GM21786 (cell line): ENCODE measurements around the gene CHRD.
A peak's percentile ranks its signal among the peaks of the same experiment; 100 is the strongest.
"Not testable (repeated sequence)": the region's sequence is repeated elsewhere in the genome, so short reads cannot be mapped to it uniquely, and the experiment has no call there.

ENCODE experiments used
- ATAC-seq: cut with Tn5 transposase; IDR thresholded peaks from one replicate; pipeline ENCODE4 v1.9.1; 2021; ENCODE audit not compliant: unreplicated experiment

CHRD gene

DNA sequence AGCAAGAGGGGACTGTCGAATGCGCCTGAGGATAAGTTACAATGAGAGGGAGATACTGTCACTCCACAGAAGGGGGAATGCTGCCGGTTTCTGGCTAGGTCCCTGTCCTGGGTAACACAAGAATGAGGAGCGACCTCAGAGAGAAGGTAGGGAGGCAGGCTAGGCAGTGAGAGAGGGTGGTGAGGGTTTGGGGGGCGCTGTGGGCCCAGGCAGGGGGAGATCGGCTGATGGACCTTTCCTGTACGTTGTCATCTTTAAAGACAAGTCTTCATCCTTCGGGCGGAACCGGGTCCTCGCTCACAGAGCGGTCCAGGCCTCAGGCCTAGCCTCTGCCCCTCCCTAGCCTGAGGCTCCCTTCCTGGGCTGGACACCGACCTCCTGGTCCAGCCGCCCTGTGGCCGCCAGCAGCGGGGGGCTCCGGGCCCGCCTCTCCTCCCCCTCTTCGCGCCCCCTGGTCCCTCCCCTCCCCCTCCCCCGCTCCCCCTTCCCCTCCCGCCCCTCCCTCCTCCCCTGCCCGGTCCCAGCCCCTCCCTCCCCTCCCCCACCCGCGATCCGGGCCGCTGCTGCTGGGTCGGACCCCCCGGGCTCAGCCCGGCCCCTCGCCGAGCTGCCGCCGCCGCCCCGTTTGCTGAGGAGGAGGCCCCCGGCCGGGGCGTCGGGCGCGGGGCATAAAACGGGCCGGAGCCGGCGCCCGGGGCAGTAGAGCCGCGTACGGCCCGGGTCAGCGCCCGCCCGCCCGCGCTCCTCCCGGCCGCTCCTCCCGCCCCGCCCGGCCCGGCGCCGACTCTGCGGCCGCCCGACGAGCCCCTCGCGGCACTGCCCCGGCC, at the start of gene CHRD:
CHRD (plus strand) TSS at position 697 of the 827 bp plus-strand sequence. CDS start 265 bp downstream, outside the sequence.
- ATAC-seq = no peak

DNA sequence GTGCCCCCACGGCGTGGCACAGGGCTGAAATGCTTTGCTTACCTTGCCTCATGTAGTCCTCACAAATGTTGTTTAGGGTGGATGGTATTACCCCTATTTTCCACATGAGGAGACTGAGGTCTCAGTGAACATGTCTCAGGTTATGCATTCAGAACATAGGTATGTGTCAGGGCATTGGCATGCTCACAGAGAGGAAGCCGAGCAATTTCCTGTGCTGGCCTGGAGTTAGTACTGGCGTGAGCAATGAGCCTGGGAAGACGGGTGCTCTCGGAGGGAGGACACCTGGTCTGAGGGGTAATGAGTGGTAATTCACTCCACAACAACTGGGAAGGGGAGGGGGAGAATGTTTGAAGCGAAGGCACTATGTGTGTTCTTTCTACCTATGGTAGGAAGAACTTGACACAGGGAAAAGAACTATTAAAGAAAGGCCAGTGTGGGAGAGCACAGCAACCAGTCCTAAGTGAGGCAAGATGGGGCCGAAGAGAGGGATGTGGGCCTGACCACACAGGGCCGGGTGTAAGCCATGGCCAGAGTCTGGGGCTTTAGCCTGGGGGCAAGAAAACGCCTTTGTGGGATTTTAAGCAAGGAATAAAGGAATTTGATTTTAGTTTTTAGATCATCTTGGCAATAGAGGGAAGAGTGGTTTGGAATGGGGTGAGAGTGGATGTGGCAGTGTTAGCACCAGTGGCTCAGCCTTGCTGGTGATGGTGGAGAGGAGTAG, 47.3 kb upstream of the CHRD start:
- ATAC-seq = no peak

DNA sequence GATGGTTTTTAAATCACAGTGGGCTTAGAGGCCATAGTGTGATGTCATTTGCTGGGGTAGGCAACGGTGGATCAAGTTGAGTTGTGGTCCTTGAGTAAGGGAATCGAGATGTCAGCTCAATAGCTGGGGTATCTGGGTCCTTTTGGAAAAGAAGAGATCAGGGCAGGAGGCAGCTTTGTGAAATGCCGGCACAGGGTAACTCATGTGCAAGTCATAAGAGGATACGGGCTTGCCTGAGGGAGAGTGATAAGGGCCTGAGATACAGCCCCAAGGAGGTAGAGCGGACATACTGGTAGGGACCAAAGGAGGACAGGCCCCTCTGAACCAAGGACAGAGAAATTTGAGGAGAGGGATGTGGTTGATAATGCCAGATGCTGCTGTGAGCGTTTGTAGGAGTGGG, 46.7 kb upstream of the CHRD start:
- no peak for ATAC-seq

DNA sequence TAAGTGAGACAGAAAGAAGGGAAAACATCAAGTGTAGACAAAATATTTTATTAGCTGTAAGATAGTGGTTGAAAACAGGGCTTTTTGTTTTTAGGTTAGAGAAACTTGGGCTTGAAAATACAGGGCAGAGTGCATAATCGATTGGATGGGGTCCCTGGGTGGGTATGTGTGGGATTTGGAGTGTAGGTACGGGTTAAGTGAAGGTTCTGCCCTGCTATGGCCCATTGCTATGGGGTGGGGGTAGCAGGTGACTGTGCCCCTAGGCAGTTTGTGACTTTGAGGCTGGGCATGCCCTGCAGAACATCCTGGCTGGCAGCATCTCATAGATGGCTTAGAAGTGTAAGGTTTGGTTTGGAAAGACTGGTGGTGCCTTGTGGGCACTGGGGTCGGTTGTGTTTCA, 46.2 kb upstream of the CHRD start:
- no peak for ATAC-seq

DNA sequence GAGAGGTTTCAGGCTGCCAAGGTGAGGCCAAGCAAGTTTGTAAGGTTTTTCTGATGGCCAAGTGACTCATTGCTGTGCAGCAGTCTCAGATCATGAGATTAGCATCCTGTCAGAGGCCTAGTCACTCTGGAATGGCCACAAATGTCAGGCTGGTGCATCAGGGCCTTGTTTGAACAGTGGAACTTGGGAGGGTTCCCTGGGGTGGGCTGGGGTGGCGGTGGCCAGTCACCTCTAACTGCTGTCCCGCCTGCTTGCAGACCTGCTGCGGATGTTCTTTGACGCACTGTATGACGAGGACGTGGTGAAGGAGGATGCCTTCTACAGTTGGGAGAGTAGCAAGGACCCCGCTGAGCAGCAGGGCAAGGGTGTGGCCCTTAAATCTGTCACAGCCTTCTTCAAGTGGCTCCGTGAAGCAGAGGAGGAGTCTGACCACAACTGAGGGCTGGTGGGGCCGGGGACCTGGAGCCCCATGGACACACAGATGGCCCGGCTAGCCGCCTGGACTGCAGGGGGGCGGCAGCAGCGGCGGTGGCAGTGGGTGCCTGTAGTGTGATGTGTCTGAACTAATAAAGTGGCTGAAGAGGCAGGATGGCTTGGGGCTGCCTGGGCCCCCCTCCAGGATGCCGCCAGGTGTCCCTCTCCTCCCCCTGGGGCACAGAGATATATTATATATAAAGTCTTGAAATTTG, 45.2 kb upstream of the CHRD start:
- ATAC-seq = no peak

DNA sequence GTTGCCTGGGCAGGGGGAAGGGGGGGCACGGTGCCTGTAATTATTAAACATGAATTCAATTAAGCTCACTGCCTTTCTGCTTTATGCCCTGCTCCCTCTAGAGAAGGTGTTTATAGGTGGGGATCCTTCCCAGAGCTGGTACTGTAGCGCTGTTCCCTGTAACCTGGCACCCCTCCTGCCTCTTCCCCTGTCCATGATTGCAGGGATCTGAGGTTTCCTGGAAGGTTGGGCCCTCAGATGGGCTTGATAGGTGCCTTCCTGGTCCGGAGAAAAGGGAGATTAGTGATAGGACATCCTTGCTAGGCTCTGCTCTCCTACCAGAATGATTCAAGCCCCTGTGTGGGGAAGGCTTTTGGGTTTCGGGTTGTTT, 44.6 kb upstream of the CHRD start:
- no peak for ATAC-seq

DNA sequence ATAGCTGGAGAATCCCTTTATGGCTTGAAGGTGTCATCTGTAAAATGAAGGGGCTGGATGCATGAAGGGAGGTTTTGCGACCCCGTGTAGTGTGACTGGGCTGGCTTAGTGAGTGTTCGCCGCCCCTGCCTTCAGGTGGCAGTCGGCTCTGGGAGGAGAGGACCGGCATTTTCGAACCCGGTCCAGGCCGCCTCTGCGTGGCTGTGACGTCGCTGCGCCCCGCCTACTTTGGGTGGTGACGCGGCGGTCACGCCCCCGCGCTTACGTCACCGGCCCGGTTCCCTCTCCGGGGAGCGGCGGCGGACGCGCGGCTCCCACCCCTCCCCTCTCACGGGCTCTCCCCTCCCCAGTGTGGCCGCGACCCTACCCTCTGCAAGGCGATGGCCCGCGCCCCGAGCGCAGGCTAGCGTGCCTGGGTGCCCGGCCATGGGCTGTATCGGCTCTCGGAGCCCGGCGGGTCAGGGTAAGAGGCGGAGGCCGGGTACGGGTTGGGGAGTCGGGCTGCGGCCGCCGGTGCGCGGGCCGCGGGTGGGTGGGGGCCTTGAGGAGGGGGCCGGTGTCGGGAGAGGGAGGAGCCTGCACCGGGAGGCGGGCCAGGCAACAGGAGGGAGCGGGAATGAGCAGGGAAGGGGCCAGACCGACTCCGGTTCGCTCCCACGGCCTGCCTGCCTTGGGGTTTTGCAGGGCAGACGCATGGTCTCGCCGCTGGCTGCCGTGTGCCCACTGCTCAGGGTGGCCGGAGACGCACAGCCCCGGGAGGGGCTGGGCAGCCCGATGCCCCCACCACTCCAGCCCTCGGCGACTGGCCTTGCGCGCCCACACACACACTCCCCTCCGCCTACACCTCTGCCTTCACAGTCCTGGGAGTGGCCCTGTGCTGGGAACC, 44.0 kb upstream of the CHRD start:
- peak; percentile 76 for ATAC-seq

DNA sequence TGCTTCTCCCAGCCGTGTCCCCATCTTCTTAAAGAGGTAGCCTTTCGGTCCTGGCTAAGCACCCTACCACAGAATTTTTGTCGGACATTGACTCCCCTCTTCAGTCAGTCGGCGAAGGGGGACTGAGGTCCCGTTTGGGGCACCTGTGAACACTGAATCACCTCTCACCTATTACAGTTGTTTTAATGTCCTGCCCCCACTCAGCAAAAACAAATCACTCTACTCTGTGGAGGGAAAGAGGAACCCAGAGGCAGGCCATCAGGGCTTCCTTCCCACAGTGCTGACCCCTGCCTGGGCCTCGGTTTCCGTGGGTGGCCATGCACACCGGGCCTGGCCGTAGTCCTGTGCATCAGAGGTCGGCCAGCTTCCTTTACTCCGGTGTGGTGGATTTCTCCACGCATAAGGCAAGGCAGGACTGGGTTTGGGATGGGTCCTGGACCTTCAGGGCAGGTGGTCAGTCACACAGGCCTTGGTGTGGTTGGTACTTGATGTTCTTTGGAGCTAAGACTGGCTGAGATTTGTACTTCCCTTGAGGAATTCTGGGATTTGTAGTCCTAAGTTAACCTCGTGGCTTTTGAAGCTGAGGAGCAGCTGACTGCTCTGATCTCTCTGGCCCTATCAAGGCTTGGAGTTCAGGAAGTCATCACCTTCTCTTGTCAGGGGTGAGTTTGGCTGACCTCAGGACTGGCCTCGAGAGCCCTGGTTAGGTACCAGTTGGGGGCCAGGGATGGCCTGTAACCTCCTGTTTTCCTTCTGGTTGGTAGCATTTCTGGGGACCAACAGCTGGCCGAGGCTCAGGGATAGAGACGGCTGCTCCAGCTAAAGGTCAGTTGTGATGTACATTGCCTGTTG, 43.1 kb upstream of the CHRD start:
- ATAC-seq = no peak

DNA sequence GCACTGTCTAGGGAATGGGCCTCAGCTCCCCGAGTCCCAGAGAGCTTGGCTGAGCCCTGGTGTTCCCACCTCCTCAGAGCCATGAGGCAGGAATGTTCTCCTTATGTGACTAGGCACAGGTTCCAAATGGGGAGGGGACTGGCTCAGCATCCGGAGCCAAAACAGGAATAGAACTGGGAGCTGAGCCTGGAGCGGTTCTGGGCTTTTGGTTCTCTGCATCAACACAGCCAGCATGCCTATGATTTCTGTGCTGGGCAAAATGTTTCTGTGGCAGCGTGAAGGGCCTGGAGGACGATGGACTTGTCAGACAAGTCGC, 42.5 kb upstream of the CHRD start, which contains the start of gene FAM131A:
FAM131A (plus strand) TSS at position 202 of the 316 bp plus-strand sequence; CDS start at position 233, 31 bp downstream.
- ATAC-seq = no peak

DNA sequence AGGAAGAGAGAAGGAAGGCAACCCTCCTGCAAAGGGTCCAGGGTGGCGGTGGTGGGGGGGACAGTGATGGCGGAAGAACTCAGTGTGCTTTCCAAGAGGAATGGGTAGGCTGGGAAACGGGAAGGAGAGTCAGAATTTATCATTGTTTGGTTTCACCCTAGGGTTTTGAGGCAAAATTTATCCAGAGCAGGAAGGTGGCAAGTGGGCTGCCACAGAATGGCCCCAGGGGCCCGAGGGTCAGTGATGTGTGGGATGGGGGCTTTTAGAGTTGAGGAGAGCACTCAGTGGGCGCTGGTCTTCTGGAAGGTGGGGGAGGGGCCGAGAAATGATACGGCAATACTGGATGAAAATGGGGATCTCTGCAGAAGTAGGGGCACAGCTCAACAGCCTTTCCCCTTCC, 41.9 kb upstream of the CHRD start:
- ATAC-seq = no peak

DNA sequence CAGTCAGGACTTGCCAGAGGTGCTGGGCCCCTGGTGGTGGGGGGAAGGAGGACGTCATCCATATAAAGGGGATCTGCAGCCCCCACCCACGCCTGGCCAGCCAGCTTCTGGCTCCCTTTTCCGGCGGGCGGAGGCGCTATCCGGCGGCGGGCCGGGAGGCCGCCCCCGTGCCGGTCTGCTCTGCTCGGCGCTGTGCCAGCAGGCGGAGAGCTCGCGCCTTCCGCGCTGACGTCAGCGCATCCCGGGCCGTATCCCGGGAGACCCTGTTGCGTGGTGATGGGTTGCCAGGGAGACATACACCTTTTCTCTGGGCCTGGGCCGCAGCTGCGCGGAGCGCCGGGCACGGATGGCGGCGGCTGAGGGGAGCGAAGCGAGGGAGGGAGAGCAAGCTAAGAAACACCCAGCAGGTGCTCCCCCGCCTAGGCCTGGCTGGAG, 41.3 kb upstream of the CHRD start:
- no peak for ATAC-seq

DNA sequence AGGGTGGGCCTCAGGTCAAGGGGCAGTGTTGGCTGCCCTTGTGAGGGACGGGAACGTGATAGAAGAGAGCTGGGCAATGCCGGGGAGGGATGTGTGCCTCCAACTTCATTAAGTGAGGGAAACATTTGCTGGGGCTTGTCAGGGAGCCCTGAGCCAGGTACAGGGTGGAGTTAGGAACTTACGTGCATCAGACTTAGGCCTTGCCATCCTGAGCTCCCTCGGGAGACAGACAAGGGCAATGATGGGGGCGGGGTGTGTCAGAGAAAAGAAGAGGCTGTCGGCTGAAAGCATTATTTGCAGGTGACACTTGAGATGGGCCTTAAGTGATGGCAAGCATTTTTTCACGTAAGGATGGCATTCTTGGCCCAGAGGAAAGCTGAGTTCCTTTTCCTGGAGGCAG, 40.9 kb upstream of the CHRD start:
- no peak for ATAC-seq

DNA sequence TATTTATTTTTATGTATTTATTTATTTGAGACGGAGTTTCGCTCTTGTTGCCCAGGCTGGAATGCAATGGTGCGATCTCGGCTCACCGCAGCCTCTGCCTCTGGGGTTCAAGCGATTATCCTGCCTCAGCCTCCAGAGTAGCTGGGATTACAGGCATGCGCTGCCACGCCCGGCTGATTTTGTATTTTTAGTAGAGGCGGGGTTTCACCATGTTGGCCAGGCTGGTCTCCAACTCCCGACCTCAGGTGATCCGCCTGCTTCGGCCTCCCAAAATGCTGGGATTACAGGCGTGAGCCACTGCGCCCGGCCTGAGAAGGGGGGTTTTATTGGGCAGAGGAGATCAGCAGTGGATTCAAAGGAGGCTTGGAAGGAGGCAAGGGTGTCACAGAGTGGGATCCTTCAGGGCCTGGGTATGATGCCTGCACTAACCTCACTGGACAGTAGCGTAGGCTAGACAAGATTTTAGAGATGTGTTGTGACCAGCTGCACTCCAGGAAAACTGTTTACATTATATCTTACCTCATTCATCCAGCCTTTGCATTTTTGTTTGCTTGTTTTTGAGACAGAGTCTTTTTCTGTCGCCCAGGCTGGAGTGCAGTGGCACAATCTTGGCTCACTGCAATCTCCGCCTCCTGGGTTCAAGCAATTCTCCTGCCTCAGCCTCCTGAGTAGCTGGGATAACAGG, 40.3 kb upstream of the CHRD start:
- ATAC-seq = not testable (repeated sequence)

DNA sequence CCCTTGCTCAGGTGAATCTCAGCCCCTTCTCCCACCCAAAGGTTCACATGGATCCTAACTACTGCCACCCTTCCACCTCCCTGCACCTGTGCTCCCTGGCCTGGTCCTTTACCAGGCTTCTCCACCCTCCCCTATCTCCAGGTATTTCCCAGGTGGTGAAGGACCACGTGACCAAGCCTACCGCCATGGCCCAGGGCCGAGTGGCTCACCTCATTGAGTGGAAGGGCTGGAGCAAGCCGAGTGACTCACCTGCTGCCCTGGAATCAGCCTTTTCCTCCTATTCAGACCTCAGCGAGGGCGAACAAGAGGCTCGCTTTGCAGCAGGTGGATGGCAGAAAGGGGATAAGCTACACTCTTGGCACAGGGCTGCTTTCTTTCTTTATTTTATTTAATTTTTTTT, 37.9 kb upstream of the CHRD start:
- no peak for ATAC-seq

DNA sequence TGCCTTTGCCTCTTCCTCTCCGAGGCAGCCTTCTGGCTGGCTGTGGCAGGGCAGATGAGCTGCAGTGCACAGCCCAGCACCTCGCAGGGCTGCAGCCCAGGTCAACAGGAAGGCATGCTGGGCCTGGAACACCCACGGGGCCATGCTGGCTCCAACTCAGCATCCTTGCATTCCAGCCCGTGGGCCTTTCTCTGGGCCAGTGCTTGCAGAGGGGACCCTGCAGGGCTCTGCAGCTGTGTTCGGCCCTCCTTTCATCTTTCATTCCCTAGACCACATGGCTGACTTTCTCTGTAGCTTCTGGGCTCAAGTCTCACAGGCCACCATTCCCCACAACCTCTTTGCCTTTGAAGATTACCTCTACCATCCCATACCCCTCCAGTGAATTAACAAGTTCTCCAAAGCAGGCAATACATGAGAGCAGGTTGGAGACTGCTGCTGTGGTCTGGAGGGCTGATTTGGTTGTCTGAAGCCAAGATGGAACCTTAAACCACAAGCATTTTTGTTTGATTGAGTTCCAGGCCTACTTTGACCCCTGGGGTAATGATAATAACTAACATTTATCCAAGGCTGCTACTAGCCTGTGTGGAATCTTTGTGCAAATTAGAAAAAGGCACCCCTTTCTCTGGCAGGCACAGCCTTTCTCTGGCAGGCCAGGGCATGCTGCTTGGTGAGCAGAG, 36.5 kb upstream of the CHRD start:
- ATAC-seq = no peak

DNA sequence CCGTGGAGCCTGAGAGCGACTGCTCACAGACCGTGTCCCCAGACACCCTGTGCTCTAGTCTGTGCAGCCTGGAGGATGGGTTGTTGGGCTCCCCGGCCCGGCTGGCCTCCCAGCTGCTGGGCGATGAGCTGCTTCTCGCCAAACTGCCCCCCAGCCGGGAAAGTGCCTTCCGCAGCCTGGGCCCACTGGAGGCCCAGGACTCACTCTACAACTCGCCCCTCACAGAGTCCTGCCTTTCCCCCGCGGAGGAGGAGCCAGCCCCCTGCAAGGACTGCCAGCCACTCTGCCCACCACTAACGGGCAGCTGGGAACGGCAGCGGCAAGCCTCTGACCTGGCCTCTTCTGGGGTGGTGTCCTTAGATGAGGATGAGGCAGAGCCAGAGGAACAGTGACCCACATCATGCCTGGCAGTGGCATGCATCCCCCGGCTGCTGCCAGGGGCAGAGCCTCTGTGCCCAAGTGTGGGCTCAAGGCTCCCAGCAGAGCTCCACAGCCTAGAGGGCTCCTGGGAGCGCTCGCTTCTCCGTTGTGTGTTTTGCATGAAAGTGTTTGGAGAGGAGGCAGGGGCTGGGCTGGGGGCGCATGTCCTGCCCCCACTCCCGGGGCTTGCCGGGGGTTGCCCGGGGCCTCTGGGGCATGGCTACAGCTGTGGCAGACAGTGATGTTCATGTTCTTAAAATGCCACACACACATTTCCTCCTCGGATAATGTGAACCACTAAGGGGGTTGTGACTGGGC, 35.1 kb upstream of the CHRD start:
- no peak for ATAC-seq

DNA sequence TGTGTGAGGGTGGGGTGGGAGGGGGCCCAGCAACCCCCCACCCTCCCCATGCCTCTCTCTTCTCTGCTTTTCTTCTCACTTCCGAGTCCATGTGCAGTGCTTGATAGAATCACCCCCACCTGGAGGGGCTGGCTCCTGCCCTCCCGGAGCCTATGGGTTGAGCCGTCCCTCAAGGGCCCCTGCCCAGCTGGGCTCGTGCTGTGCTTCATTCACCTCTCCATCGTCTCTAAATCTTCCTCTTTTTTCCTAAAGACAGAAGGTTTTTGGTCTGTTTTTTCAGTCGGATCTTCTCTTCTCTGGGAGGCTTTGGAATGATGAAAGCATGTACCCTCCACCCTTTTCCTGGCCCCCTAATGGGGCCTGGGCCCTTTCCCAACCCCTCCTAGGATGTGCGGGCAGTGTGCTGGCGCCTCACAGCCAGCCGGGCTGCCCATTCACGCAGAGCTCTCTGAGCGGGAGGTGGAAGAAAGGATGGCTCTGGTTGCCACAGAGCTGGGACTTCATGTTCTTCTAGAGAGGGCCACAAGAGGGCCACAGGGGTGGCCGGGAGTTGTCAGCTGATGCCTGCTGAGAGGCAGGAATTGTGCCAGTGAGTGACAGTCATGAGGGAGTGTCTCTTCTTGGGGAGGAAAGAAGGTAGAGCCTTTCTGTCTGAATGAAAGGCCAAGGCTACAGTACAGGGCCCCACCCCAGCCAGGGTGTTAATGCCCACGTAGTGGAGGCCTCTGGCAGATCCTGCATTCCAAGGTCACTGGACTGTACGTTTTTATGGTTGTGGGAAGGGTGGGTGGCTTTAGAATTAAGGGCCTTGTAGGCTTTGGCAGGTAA, 34.3 kb upstream of the CHRD start:
- ATAC-seq = peak; percentile 80
